ENCODE results near the gene NEK10. TPM values are rescaled to one million over a fixed set of nuclear protein-coding genes. Genes with fewer than 3 reads are reported as not detected.

The NEK10 gene
- total RNA-seq, 1 donor from 2014 or later = 4.2 TPM

DNA sequence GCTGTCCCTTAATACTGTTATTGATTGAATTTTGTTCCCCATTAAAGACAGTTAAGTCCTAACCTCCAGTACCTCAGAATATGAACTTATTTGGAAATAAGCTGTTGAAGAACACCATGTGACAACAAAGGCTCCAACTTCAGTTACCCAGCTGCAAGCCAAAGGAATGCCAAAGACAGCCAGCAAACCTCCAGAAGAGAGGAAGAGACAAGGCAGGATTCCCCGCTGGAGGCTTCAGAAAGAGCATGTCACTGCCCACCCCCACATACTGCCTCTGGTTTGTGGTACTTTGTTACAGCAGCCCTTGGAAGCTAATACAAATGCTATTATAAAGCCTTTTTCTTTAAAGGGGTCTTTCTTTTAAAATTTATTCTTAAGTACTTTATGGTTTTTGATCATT lies 18.4 kb upstream of the NEK10 start:
- H3K36me3 Mint-ChIP-seq = peaks cover 13% of the 10 kb centered on the region
- no peaks in the 10 kb centered on the region for H3K4me1 Mint-ChIP-seq (ENCODE audit: unreplicated experiment)
- no peaks in the 10 kb centered on the region for H3K27me3 Mint-ChIP-seq
- DNase-seq (ENCODE audit: extremely low spot score, unreplicated experiment) = no peak
- H3K27ac Mint-ChIP-seq = no peak overlapping the region
- TF ChIP-seq, protein P1, sequence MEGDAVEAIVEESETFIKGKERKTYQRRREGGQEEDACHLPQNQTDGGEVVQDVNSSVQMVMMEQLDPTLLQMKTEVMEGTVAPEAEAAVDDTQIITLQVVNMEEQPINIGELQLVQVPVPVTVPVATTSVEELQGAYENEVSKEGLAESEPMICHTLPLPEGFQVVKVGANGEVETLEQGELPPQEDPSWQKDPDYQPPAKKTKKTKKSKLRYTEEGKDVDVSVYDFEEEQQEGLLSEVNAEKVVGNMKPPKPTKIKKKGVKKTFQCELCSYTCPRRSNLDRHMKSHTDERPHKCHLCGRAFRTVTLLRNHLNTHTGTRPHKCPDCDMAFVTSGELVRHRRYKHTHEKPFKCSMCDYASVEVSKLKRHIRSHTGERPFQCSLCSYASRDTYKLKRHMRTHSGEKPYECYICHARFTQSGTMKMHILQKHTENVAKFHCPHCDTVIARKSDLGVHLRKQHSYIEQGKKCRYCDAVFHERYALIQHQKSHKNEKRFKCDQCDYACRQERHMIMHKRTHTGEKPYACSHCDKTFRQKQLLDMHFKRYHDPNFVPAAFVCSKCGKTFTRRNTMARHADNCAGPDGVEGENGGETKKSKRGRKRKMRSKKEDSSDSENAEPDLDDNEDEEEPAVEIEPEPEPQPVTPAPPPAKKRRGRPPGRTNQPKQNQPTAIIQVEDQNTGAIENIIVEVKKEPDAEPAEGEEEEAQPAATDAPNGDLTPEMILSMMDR (conservative IDR thresholded peaks at IDR 0.05) = no peak
- H3K4me3 Mint-ChIP-seq = no peak overlapping the region
- no peaks in the 10 kb centered on the region for H3K9me3 Mint-ChIP-seq

DNA sequence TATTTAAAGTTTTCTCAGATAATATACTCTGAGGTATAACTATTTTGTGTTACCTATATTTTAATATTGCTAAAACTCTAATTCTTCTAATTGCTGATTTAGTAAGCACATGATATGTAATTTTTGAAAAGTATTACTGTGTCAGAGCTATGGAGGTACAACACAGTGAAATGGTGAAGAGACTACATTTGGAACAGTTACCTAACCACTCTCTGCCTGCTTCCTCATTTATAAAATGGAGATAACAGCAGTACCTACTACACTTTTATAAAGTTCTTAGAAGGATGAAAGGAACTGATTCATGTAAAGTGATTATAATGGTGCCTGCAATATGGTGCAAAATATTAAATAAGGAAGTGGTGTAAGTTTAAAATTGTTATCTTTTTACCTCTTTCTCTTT lies 16.3 kb upstream of the NEK10 start:
- H3K4me3 Mint-ChIP-seq = no peak overlapping the region
- no peak for DNase-seq (ENCODE audit: extremely low spot score, unreplicated experiment)
- H3K9me3 Mint-ChIP-seq = no peaks in the 10 kb centered on the region
- H3K36me3 Mint-ChIP-seq = peaks cover 10% of the 10 kb centered on the region
- no peaks in the 10 kb centered on the region for H3K27me3 Mint-ChIP-seq
- H3K27ac Mint-ChIP-seq = no peak overlapping the region
- TF ChIP-seq, protein P1 (conservative IDR thresholded peaks at IDR 0.05) = no peak
- H3K4me1 Mint-ChIP-seq (ENCODE audit: unreplicated experiment) = no peaks in the 10 kb centered on the region

DNA sequence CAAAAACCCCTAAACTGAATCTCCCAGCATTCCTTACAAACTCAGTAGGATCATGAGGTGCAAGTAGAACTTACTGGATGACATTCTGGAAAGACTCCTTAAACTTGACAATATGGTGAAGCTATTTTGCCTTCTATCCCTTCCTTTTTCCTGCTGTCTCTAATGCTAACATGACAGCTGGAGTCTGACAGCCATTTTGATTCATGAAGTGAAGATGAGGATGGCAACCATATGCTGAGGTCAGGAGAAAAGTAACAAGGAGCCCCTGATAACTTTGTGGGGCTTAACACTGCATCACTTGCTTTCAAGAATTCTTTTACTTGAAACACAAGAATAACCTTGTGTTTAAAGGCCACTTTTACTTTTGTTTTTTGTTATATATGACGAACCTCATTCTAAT lies 15.0 kb upstream of the NEK10 start:
- no peak overlapping the region for H3K27ac Mint-ChIP-seq
- H3K4me3 Mint-ChIP-seq = no peak overlapping the region
- peaks cover 10% of the 10 kb centered on the region for H3K36me3 Mint-ChIP-seq
- TF ChIP-seq, protein P1 (conservative IDR thresholded peaks at IDR 0.05) = no peak
- H3K9me3 Mint-ChIP-seq = no peaks in the 10 kb centered on the region
- no peaks in the 10 kb centered on the region for H3K27me3 Mint-ChIP-seq
- no peak for DNase-seq (ENCODE audit: extremely low spot score, unreplicated experiment)
- H3K4me1 Mint-ChIP-seq (ENCODE audit: unreplicated experiment) = no peaks in the 10 kb centered on the region

DNA sequence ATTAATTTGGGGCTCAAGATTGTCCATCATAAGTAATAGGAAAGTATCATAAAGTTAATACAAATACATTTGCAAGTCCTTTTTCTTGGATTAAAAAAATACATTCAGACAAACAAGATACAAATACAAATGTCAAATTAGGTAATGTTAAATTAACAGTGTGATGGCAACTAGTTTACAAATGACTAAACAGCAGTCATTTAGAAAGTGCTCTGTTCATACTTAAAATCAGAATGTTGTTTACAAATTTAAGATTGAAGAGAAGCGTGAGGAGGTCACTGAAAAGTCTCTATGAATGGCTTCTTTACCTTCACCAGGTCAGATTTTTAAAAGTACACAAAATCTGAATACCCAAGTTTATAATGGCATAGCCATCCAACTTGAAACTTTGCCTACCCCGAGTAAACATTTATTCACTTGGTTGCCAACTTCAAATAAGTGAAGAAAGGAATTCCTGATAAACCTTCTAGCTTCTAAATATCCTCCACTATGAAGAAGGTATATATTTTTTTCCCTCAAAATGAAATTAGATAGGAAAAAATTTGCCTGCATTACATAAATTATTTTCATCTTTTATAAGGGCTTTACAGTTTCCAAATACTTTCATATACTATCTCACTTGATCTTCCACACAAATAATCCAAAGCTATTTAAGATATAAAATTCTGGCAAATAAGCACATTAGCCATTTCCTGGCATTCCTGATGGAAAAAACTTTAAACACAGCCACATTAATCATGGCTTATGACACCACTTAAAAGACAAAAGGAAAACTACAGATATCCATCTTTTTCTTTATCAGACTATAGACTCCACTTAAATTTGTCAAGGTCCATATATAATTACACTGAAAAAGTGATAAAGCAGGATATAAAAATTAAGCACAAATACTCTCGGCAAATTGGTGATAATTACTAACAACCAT lies 11.5 kb upstream of the NEK10 start:
- H3K4me3 Mint-ChIP-seq = no peak overlapping the region
- H3K36me3 Mint-ChIP-seq = peaks cover 15% of the 10 kb centered on the region
- no peaks in the 10 kb centered on the region for H3K4me1 Mint-ChIP-seq (ENCODE audit: unreplicated experiment)
- no peak overlapping the region for H3K27ac Mint-ChIP-seq
- DNase-seq (ENCODE audit: extremely low spot score, unreplicated experiment) = no peak
- TF ChIP-seq, protein P1 (conservative IDR thresholded peaks at IDR 0.05) = no peak
- H3K9me3 Mint-ChIP-seq = no peaks in the 10 kb centered on the region
- H3K27me3 Mint-ChIP-seq = no peaks in the 10 kb centered on the region

DNA sequence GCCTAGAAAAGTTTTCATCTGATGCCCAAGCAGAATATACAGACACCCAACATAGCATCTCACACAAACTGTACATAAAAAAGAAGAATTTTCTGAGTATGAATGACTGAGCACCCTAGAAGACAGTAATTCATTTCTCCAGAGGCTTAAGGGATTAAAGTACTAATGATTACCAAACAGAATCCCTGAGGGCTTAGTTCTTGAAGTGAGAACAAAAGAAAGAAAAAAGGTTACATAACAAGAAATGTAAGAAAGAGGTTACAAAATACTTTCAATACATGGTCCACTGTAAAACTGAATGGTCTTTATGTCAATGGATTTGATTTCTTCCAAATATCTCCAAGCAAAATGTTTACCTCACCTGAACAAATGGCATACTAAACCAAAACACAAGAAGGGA lies 9.1 kb upstream of the NEK10 start:
- DNase-seq (ENCODE audit: extremely low spot score, unreplicated experiment) = no peak
- Mint-ChIP-seq H3K9me3 (no peaks in the 10 kb centered on the region), H3K36me3 (peaks cover 8% of the 10 kb centered on the region), H3K4me1 (ENCODE audit: unreplicated experiment) (no peaks in the 10 kb centered on the region), H3K27me3 (no peaks in the 10 kb centered on the region), H3K27ac (no peak overlapping the region), H3K4me3 (no peak overlapping the region)
- TF ChIP-seq, protein P1 (conservative IDR thresholded peaks at IDR 0.05) = no peak

All from type B pancreatic cell (in vitro differentiated cells).